GM15510 (cell line): ENCODE measurements around the gene KREMEN1.

Experiments used
- POLR2A ChIP-seq: IDR thresholded peaks from 3 replicates; pipeline ENCODE4 v1.6.1; 2011; ENCODE audit warnings: borderline replicate concordance; ENCODE audit not compliant: insufficient read length; ENCODE audit errors: extremely low read depth

The KREMEN1 gene

GRCh38 chr22:29080106-29080975 lies 7.5 kb downstream of the KREMEN1 start:
- no peak for TF ChIP-seq POLR2A

GRCh38 chr22:29081517-29082236 lies 8.8 kb downstream of the KREMEN1 start:
- no peak for TF ChIP-seq POLR2A

- TF ChIP-seq POLR2A = no peak
Observed at GRCh38 chr22:29082826-29083545, 10.2 kb downstream of the KREMEN1 start.

GRCh38 chr22:29083933-29084591 lies 11.2 kb downstream of the KREMEN1 start:
- no peak for TF ChIP-seq POLR2A

GRCh38 chr22:29087012-29087411 lies 14.2 kb downstream of the KREMEN1 start:
- TF ChIP-seq POLR2A = no peak

- TF ChIP-seq POLR2A = no peak
Observed at GRCh38 chr22:29088809-29089208, 16.0 kb downstream of the KREMEN1 start.

- no peak for TF ChIP-seq POLR2A
Observed at GRCh38 chr22:29089507-29089906, 16.7 kb downstream of the KREMEN1 start.

- TF ChIP-seq POLR2A = no peak
Observed at GRCh38 chr22:29090039-29090438, 17.2 kb downstream of the KREMEN1 start.

- no peak for TF ChIP-seq POLR2A
Observed at GRCh38 chr22:29092243-29092642, 19.4 kb downstream of the KREMEN1 start.

GRCh38 chr22:29093030-29093429 lies 20.2 kb downstream of the KREMEN1 start:
- TF ChIP-seq POLR2A = no peak

GRCh38 chr22:29093501-29094300 lies 20.9 kb downstream of the KREMEN1 start:
- no peak for TF ChIP-seq POLR2A

GRCh38 chr22:29095459-29095858 lies 22.6 kb downstream of the KREMEN1 start:
- no peak for TF ChIP-seq POLR2A

GRCh38 chr22:29096736-29097669 lies 24.2 kb downstream of the KREMEN1 start:
- TF ChIP-seq POLR2A = no peak
